PC-3 (cell line): ENCODE data around the gene SCUBE1. TPM values are rescaled to one million over a fixed set of nuclear protein-coding genes. Genes with fewer than 3 reads are reported as not detected.

Experiments
- ATAC-seq: fragments of 200-7000 bp; cut with Tn5 transposase; 2 replicates; pipeline ENCODE4 v1.9.1; 2020; ENCODE audit warnings: mild to moderate bottlenecking, moderate library complexity
- BruUV-seq: library from RNA; stranded (reverse); fragments of 400-500 nt; replicated peaks from 2 replicates; lab custom pipeline; 2021; lab: Mats Ljungman, UMichigan
- CTCF ChIA-PET: fragments of 300-600 bp; sonication (Branson Sonifier 250); formaldehyde crosslinking; loops from one replicate; lab custom pipeline; 2022; ENCODE audit warnings: antibody characterized with exemption; lab: Charles Lee
- POLR2A ChIA-PET: fragments of 300-600 bp; sonication (Branson Sonifier 250); formaldehyde crosslinking; loops from one replicate; lab custom pipeline; 2022; ENCODE audit warnings: antibody characterized with exemption; ENCODE audit not compliant: unreplicated experiment; lab: Charles Lee
- DNase-seq: peaks from one replicate; pipeline ENCODE4 v3.0.0-alpha.2; 2015
- H2AFZ ChIP-seq: fragments of 300-600 bp; sonication (generic); 2 replicates; pipeline ENCODE4 v1.6.0; 2016; ENCODE audit warnings: antibody characterized with exemption, low read length
- H3F3A ChIP-seq: fragments of 300-600 bp; sonication (generic); one replicate; pipeline ENCODE4 v1.6.0; 2017; ENCODE audit warnings: antibody characterized with exemption, low read length, control low read depth, mild to moderate bottlenecking; ENCODE audit not compliant: unreplicated experiment
- H3K27ac ChIP-seq: fragments of 300-600 bp; sonication (generic); 2 replicates; pipeline ENCODE4 v1.5.1; 2016; ENCODE audit warnings: mild to moderate bottlenecking, low read length
- H3K27me3 ChIP-seq: fragments of 300-600 bp; sonication (generic); 2 replicates; pipeline ENCODE4 v1.6.1; 2016; ENCODE audit warnings: low read length, mixed read lengths
- H3K36me3 ChIP-seq: fragments of 300-600 bp; sonication (generic); 2 replicates; pipeline ENCODE4 v1.6.1; 2016; ENCODE audit warnings: low read depth, mixed run types, low read length, mixed read lengths
- H3K4me1 ChIP-seq: fragments of 300-600 bp; sonication (generic); 2 replicates; pipeline ENCODE4 v1.5.1; 2016; ENCODE audit warnings: low read length; ENCODE audit not compliant: insufficient read depth
- H3K4me2 ChIP-seq: fragments of 300-600 bp; sonication (generic); 2 replicates; pipeline ENCODE4 v1.6.0; 2016; ENCODE audit warnings: low read length
- H3K4me3 ChIP-seq: fragments of 300-600 bp; sonication (generic); 2 replicates; pipeline ENCODE4 v1.5.1; 2016; ENCODE audit warnings: mild to moderate bottlenecking, low read length, mixed read lengths
- H3K79me2 ChIP-seq: fragments of 300-600 bp; sonication (generic); 2 replicates; pipeline ENCODE4 v1.6.1; 2017; ENCODE audit warnings: low read length, mixed read lengths
- H3K9ac ChIP-seq: fragments of 300-600 bp; sonication (generic); 2 replicates; pipeline ENCODE4 v1.6.0; 2016; ENCODE audit warnings: mild to moderate bottlenecking, low read length
- H3K9me2 ChIP-seq: fragments of 300-600 bp; sonication (generic); replicated peaks from 2 replicates; pipeline ENCODE4 v1.6.1; 2016; ENCODE audit warnings: mixed run types, low read length, mixed read lengths
- H3K9me3 ChIP-seq: fragments of 300-600 bp; sonication (generic); 2 replicates; pipeline ENCODE4 v1.6.1; 2016; ENCODE audit warnings: low read length, mixed read lengths
- H4K20me1 ChIP-seq: fragments of 300-600 bp; sonication (generic); 2 replicates; pipeline ENCODE4 v1.6.1; 2016; ENCODE audit warnings: low read length, mixed read lengths
- EZH2 ChIP-seq: fragments of 300-600 bp; sonication (generic); IDR thresholded peaks from one replicate; pipeline ENCODE4 v1.6.1; 2017; ENCODE audit warnings: antibody characterized with exemption, mild to moderate bottlenecking, low read length; ENCODE audit not compliant: unreplicated experiment
- EZH2phosphoT487 ChIP-seq: fragments of 300-600 bp; sonication (generic); IDR thresholded peaks from 2 replicates; pipeline ENCODE4 v1.6.1; 2018; ENCODE audit warnings: mild to moderate bottlenecking, antibody characterized with exemption, low read length, borderline replicate concordance
- intact Hi-C: fragments of 100-400 bp; cut with micrococcal nuclease; formaldehyde crosslinking; loops from 2 replicates; pipeline ENCODE4 v1.9.0; 2023
- total RNA-seq: library from RNA; depleted of rRNA; stranded (reverse); fragments of >200 nt; gene quantifications from 2 replicates; pipeline ENCODE4 v1.2.3, GENCODE V29; 2014
- TF ChIP-seq, protein P1 (sequence below): fragments of 300-600 bp; sonication (generic); conservative IDR thresholded peaks from 2 replicates; pipeline ENCODE4 v1.5.1; 2017; ENCODE audit warnings: antibody characterized with exemption, low read depth, mild to moderate bottlenecking, low read length

The SCUBE1 gene
- total RNA-seq, 1 experiment from 2014 or later, result not detected

DNA sequence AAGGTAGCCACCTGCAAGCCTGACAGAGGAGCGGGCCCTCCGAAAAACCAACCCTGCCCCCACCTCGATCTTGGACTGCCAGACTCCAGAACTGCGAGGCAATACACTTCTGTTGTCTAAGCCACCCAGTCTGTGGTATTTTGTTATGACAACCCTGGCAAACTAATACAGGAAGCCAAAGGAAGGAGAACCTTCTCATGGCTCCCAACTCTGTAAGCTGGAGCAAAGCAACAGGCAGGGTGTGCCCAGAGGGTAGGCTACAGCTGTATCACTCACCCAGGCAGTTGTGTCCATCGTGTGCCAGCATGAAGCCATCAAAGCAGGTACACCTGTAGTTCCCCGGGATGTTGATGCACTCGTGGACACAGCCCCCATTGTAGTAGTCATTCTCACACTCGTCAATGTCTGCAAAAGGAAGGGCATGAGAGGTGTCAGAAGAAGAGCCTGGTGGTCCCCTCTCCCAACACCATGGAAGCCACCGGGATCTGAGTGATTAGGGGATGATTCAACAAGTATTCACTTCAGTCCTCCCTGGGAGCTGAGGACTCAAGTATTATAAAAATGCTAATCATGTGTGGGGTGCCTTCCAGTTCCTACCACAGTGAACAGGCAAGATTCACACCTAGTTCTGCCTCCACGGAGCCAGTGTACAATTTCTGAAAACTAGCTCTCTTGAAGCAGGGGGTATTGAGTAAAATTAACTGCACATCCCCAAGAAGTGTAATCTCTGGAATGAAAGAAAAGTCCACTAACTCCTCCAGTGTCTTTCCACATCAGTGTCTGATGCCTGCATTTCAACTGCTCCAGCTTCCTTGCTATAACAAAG, 23.3 kb downstream of the SCUBE1 start:
- Histone ChIP-seq H3K36me3 (no peaks in the 10 kb centered on the region), H3K9me2 (no peaks in the 10 kb centered on the region), H3K27me3 (peaks cover 64% of the 10 kb centered on the region), H3F3A (no peaks in the 10 kb centered on the region), H2AFZ (no peak overlapping the region), H3K4me2 (no peak overlapping the region), H3K4me1 (no peaks in the 10 kb centered on the region), H3K4me3 (no peak overlapping the region), H3K9ac (no peak overlapping the region), H3K9me3 (no peaks in the 10 kb centered on the region), H3K79me2 (no peaks in the 10 kb centered on the region), H3K27ac (no peak overlapping the region), H4K20me1 (no peaks in the 10 kb centered on the region)
- no peak for TF ChIP-seq EZH2phosphoT487
- TF ChIP-seq, protein P1, sequence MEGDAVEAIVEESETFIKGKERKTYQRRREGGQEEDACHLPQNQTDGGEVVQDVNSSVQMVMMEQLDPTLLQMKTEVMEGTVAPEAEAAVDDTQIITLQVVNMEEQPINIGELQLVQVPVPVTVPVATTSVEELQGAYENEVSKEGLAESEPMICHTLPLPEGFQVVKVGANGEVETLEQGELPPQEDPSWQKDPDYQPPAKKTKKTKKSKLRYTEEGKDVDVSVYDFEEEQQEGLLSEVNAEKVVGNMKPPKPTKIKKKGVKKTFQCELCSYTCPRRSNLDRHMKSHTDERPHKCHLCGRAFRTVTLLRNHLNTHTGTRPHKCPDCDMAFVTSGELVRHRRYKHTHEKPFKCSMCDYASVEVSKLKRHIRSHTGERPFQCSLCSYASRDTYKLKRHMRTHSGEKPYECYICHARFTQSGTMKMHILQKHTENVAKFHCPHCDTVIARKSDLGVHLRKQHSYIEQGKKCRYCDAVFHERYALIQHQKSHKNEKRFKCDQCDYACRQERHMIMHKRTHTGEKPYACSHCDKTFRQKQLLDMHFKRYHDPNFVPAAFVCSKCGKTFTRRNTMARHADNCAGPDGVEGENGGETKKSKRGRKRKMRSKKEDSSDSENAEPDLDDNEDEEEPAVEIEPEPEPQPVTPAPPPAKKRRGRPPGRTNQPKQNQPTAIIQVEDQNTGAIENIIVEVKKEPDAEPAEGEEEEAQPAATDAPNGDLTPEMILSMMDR, result no peak
- TF ChIP-seq EZH2, result no peak
- no peak for DNase-seq
- ATAC-seq, result no peak
- intact Hi-C loops, result no loop called here
- CTCF ChIA-PET, result no interaction called here
- BruUV-seq, result no TSS peak
- POLR2A ChIA-PET, result no interaction called here

DNA sequence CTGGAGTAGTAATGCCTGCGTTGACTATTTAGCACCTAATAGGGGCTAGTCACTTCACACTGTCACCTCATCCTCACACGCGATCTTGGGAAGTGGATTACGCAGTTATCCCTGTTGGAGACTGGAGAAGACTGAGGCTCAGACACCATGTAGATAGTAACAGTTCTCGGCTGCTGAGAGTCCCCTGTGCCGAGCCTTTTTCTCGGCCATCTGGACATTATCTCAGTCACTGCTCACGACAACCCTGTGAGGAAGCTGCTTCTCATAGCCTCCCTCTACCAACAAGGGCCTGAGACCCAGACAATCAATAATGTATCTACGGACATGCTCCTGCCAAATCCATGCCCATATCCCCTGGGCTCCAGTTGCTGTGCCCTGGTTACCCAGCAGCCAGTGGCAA, 25.9 kb downstream of the SCUBE1 start:
- H3K9ac ChIP-seq, result no peak overlapping the region
- no TSS peak for BruUV-seq
- no peak for ATAC-seq
- H3K27ac ChIP-seq, result no peak overlapping the region
- H3K9me2 ChIP-seq, result no peaks in the 10 kb centered on the region
- TF ChIP-seq, protein P1, result no peak
- TF ChIP-seq EZH2, result no peak
- TF ChIP-seq EZH2phosphoT487, result no peak
- no peak overlapping the region for H3K4me3 ChIP-seq
- H3K36me3 ChIP-seq, result no peaks in the 10 kb centered on the region
- H3K4me2 ChIP-seq, result no peak overlapping the region
- no peaks in the 10 kb centered on the region for H3F3A ChIP-seq
- CTCF ChIA-PET, result no interaction called here
- no peaks in the 10 kb centered on the region for H3K9me3 ChIP-seq
- H3K27me3 ChIP-seq, result peaks cover 52% of the 10 kb centered on the region
- no peak for DNase-seq
- no peak overlapping the region for H2AFZ ChIP-seq
- POLR2A ChIA-PET, result no interaction called here
- intact Hi-C loops, result no loop called here
- H3K79me2 ChIP-seq, result no peaks in the 10 kb centered on the region
- no peaks in the 10 kb centered on the region for H3K4me1 ChIP-seq
- H4K20me1 ChIP-seq, result no peaks in the 10 kb centered on the region

- H3K4me3 ChIP-seq, result no peak overlapping the region
- DNase-seq (no peak), ATAC-seq (no peak)
- H3K4me1 ChIP-seq, result no peaks in the 10 kb centered on the region
- TF ChIP-seq, protein P1, result no peak
- TF ChIP-seq EZH2, result no peak
- no peak for TF ChIP-seq EZH2phosphoT487
- no peaks in the 10 kb centered on the region for H3K9me2 ChIP-seq
- H3K36me3 ChIP-seq, result no peaks in the 10 kb centered on the region
- no peaks in the 10 kb centered on the region for H3F3A ChIP-seq
- intact Hi-C loops, result no loop called here
- H3K4me2 ChIP-seq, result no peak overlapping the region
- POLR2A ChIA-PET, result no interaction called here
- no peak overlapping the region for H2AFZ ChIP-seq
- BruUV-seq, result no TSS peak
- H3K27me3 ChIP-seq, result peaks cover 52% of the 10 kb centered on the region
- H3K27ac ChIP-seq, result no peak overlapping the region
- no peaks in the 10 kb centered on the region for H4K20me1 ChIP-seq
- CTCF ChIA-PET, result no interaction called here
- no peaks in the 10 kb centered on the region for H3K79me2 ChIP-seq
- H3K9ac ChIP-seq, result no peak overlapping the region
- H3K9me3 ChIP-seq, result no peaks in the 10 kb centered on the region
These were observed 27.4 kb downstream of the SCUBE1 start for GRCh38 chr22:43315687-43316217.
